NCI-H1436 treated with DMSO at 0.1 percent for 48 hours (cell line): ENCODE measurements around the gene HOXC11.

Experiments used
- DNase-seq: peaks from one replicate; lab custom pipeline; 2025; lab: John Stamatoyannopoulos, UW

HOXC11 gene

DNA sequence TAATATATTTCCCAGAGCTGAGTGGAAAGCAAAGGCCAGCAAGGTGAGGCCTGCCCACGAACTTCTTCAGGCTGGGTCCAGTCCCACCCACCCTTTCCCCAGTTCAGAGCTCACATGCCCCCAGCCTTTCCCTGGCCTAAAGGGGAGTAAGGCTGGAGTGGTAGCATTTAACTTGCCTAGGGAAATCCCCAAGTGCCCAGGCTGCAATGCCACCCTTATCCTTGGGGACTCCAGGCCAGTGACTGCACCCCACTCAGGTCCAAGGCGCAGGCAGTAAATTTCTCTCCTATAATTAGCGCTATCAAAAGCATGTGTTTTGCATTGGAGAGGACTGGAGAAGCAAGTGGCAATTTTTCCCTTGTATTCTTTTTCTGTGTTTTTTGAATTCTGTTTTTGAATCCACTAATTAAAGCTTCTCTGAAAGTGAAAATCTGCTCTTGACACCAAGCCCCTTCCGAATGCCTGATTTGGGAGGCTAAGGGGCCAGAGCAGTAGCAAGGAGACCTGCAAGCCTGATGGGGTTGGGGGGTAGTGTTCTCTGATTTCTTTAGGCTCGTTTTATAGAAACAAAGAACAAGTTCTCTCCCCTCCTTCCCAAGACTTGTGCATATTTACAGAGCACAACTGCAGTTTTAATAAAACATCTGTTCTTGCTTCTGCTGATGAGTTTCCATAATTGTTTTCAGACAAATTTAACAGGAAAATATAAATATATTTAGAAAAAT is 51.8 kb downstream of the HOXC11 start:
- no peak for DNase-seq

DNA sequence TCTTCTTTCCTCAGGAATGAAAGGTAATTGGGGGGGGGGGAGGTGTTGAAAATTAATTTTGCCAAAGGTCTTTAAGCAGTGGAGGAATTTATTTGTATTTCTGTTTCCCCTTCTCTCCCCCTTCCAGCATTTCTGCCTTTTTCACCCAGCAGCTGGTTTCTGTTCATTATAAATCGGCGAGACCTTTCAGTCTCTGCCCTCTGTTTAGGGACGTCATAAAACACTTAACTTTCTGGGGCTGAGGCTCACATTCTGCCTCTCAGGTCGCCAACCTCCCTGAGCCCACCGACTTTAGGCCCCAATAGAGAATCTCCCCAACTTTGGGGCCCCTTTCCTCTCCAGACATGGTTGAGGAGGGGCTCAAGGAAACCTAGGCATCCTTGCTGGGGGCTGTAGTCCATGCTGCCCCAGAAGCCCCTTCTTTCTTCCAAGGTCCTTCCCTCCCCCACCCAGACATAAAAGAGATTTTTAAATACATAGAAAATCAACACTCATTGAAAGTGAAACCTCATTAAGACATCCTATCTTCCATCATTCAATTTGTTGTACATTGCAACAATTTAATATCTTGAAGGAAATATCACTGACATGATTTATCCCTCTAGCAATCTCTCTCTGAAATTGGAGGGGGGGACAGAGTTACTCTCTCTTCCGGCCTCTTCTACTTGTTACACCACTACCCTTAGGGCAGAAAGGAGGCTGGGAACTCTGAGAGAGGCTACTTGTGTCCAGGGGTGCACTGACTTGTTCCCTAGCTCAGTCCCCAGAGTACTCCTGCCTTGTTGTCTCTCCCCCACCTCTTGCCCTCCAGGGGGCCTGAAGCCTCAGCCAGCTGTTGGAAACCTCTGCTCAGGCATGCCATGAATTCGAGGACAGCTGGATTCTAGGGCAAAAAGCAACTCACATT is 52.8 kb downstream of the HOXC11 start:
- no peak for DNase-seq

DNA sequence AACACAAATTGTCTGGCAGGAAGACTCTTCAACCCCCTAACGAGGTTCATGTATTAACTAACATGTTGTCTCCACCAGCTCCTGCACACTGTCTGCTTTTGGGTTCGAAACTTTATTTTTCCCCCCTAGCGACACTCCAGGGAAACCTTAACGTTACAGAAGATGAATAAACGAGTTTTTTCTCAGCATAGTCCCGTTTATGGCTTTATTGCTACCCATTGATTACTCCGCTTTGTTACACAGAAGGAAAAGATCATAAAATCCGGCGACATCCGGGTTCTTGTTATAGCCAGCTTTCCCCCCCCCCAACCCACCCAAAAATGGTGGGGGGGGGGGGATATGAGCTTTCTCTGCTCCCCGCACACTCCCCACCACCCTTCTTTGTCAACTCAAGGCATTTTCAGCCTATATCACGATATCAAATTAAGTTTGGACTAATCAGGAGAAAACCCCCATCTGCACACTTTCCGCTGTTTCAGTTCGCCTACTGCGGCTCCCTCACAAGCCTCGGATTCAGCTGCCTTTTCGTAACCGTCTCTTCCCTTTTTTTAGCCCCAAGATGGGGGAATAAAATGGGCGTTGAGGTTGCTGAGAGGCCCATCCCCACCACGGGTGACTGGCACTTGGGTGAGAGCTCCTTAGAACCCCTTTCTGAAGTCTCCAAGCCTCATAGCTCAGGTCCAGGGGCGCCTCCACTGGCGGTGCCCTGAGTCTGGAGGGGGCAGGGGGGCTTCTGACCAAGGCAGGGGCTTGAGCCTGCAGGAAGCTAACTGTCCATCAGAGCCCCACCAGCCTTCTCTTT is 53.9 kb downstream of the HOXC11 start:
- DNase-seq: no peak
